Neural progenitor cell (in vitro differentiated cells): ENCODE data around the gene R3HDM1. TPM values are rescaled to one million over a fixed set of nuclear protein-coding genes. Genes with fewer than 3 reads are reported as not detected.

Source experiments
- DNase-seq: peaks from one replicate; pipeline ENCODE4 v3.0.0-alpha.2; 2016; ENCODE audit warnings: low spot score
- H2AFZ ChIP-seq: fragments of 200-600 bp; sonication (generic); replicated peaks from 2 replicates; pipeline ENCODE4 v1.6.1; 2016; ENCODE audit warnings: antibody characterized with exemption
- H3F3A ChIP-seq: fragments of 200-600 bp; sonication (generic); 2 replicates; pipeline ENCODE4 v1.6.1; 2016; ENCODE audit warnings: antibody characterized with exemption, low read depth
- H3K27ac ChIP-seq: fragments of 200-600 bp; sonication (generic); 2 replicates; pipeline ENCODE4 v1.5.1; 2016; ENCODE audit warnings: mild to moderate bottlenecking
- H3K27me3 ChIP-seq: fragments of 200-600 bp; sonication (generic); 2 replicates; pipeline ENCODE4 v1.6.1; 2016; ENCODE audit warnings: mild to moderate bottlenecking, moderate library complexity
- H3K36me3 ChIP-seq: fragments of 200-600 bp; sonication (generic); 2 replicates; pipeline ENCODE4 v1.5.1; 2016
- H3K4me1 ChIP-seq: fragments of 200-600 bp; sonication (generic); 2 replicates; pipeline ENCODE4 v1.6.1; 2016; ENCODE audit warnings: mixed run types
- H3K4me2 ChIP-seq: fragments of 200-600 bp; sonication (generic); 2 replicates; pipeline ENCODE4 v1.6.1; 2016
- H3K4me3 ChIP-seq: fragments of 200-600 bp; sonication (generic); 2 replicates; pipeline ENCODE4 v1.5.1; 2016
- H3K79me2 ChIP-seq: fragments of 200-600 bp; sonication (generic); 2 replicates; pipeline ENCODE4 v1.6.1; 2016; ENCODE audit warnings: low read depth
- H3K9ac ChIP-seq: fragments of 200-600 bp; sonication (generic); 2 replicates; pipeline ENCODE4 v1.6.1; 2016
- H3K9me3 ChIP-seq: fragments of 200-600 bp; sonication (generic); 2 replicates; pipeline ENCODE4 v1.5.1; 2016; ENCODE audit warnings: low read depth
- H4K20me1 ChIP-seq: fragments of 200-600 bp; sonication (generic); 2 replicates; pipeline ENCODE4 v1.6.1; 2016; ENCODE audit warnings: low read depth
- H3K27ac Mint-ChIP-seq: 3 replicates; pipeline ENCODE4 v1.8.0; 2021; ENCODE audit warnings: mixed read lengths
- H3K27me3 Mint-ChIP-seq: 2 replicates; pipeline ENCODE4 v1.8.0; 2022; ENCODE audit warnings: low read depth, mild to moderate bottlenecking, inconsistent platforms, moderate library complexity, mixed read lengths; ENCODE audit not compliant: insufficient read depth
- H3K36me3 Mint-ChIP-seq: 3 replicates; pipeline ENCODE4 v1.8.0; 2021; ENCODE audit warnings: mixed read lengths
- H3K4me1 Mint-ChIP-seq: 3 replicates; pipeline ENCODE4 v1.8.0; 2021; ENCODE audit warnings: mixed read lengths
- H3K4me3 Mint-ChIP-seq: 3 replicates; pipeline ENCODE4 v1.8.0; 2021; ENCODE audit warnings: mild to moderate bottlenecking, moderate library complexity, mixed read lengths
- H3K9me3 Mint-ChIP-seq: 3 replicates; pipeline ENCODE4 v1.8.0; 2020; ENCODE audit warnings: mixed read lengths
- CTCF ChIP-seq: fragments of 200-600 bp; sonication (generic); IDR thresholded peaks from 2 replicates; pipeline ENCODE4 v1.5.1; 2017; ENCODE audit warnings: antibody characterized with exemption, mild to moderate bottlenecking
- EZH2 ChIP-seq: fragments of 200-600 bp; sonication (generic); IDR thresholded peaks from 2 replicates; pipeline ENCODE4 v1.6.1; 2017; ENCODE audit warnings: antibody characterized with exemption, mild to moderate bottlenecking, moderate library complexity
- EZH2phosphoT487 ChIP-seq: fragments of 200-600 bp; sonication (generic); IDR thresholded peaks from 2 replicates; pipeline ENCODE4 v1.6.1; 2017; ENCODE audit warnings: antibody characterized with exemption
- total RNA-seq: library from RNA; depleted of rRNA; stranded (reverse); fragments of >200 nt; gene quantifications from 2 replicates; pipeline ENCODE4 v1.2.3, GENCODE V29; 2015; ENCODE audit warnings: low replicate concordance

Gene R3HDM1
- total RNA-seq, 1 donor from 2014 or later = 49.4 TPM

- no peaks in the 10 kb centered on the region for H3K27me3 ChIP-seq
- H3K36me3 ChIP-seq = no peaks in the 10 kb centered on the region
- no peak overlapping the region for H3K27ac Mint-ChIP-seq
- H3K27ac ChIP-seq = no peak overlapping the region
- H3K9me3 Mint-ChIP-seq = peaks cover 7% of the 10 kb centered on the region
- peaks cover 2% of the 10 kb centered on the region for H3K27me3 Mint-ChIP-seq
- H4K20me1 ChIP-seq = peaks cover 8% of the 10 kb centered on the region
- DNase-seq = no peak
- peaks cover 99% of the 10 kb centered on the region for H3K79me2 ChIP-seq
- H3K4me3 Mint-ChIP-seq = no peak overlapping the region
- H3K4me3 ChIP-seq = no peak overlapping the region
- peaks cover 4% of the 10 kb centered on the region for H3K4me1 ChIP-seq
- H3K4me2 ChIP-seq = no peak overlapping the region
- no peaks in the 10 kb centered on the region for H3F3A ChIP-seq
- no peak overlapping the region for H2AFZ ChIP-seq
- no peak for TF ChIP-seq CTCF
- no peak for TF ChIP-seq EZH2
- TF ChIP-seq EZH2phosphoT487 = no peak
- peaks cover 30% of the 10 kb centered on the region for H3K36me3 Mint-ChIP-seq
- H3K4me1 Mint-ChIP-seq = no peaks in the 10 kb centered on the region
- no peaks in the 10 kb centered on the region for H3K9me3 ChIP-seq
- H3K9ac ChIP-seq = no peak overlapping the region
Measured at GRCh38 chr2:135561925-135562324, 30.6 kb downstream of the R3HDM1 start.

GRCh38 chr2:135563793-135564192 is 32.5 kb downstream of the R3HDM1 start:
- Mint-ChIP-seq H3K27me3 (peaks cover 2% of the 10 kb centered on the region), H3K36me3 (peaks cover 27% of the 10 kb centered on the region), H3K9me3 (peaks cover 3% of the 10 kb centered on the region), H3K27ac (no peak overlapping the region), H3K4me3 (no peak overlapping the region), H3K4me1 (no peaks in the 10 kb centered on the region)
- no peak overlapping the region for H3K27ac ChIP-seq
- H3K36me3 ChIP-seq = no peaks in the 10 kb centered on the region
- no peaks in the 10 kb centered on the region for H4K20me1 ChIP-seq
- no peaks in the 10 kb centered on the region for H3K27me3 ChIP-seq
- no peak for TF ChIP-seq EZH2phosphoT487
- TF ChIP-seq EZH2 = no peak
- no peak for TF ChIP-seq CTCF
- no peak overlapping the region for H3K4me3 ChIP-seq
- DNase-seq = no peak
- H2AFZ ChIP-seq = no peak overlapping the region
- H3K4me2 ChIP-seq = no peak overlapping the region
- H3K9me3 ChIP-seq = no peaks in the 10 kb centered on the region
- no peak overlapping the region for H3K9ac ChIP-seq
- H3K4me1 ChIP-seq = peaks cover 4% of the 10 kb centered on the region
- no peaks in the 10 kb centered on the region for H3F3A ChIP-seq
- H3K79me2 ChIP-seq = peaks cover 98% of the 10 kb centered on the region

GRCh38 chr2:135570884-135571283 is 39.6 kb downstream of the R3HDM1 start:
- no peaks in the 10 kb centered on the region for H3K4me1 ChIP-seq
- H3K4me3 Mint-ChIP-seq = no peak overlapping the region
- H3K36me3 ChIP-seq = no peaks in the 10 kb centered on the region
- no peak overlapping the region for H3K27ac ChIP-seq
- peaks cover 2% of the 10 kb centered on the region for H3K27me3 Mint-ChIP-seq
- no peaks in the 10 kb centered on the region for H3K9me3 ChIP-seq
- H3K4me1 Mint-ChIP-seq = no peaks in the 10 kb centered on the region
- no peak overlapping the region for H2AFZ ChIP-seq
- no peaks in the 10 kb centered on the region for H3F3A ChIP-seq
- no peaks in the 10 kb centered on the region for H3K27me3 ChIP-seq
- no peak overlapping the region for H3K27ac Mint-ChIP-seq
- H3K79me2 ChIP-seq = peaks cover 70% of the 10 kb centered on the region
- H3K4me2 ChIP-seq = no peak overlapping the region
- H3K4me3 ChIP-seq = no peak overlapping the region
- no peaks in the 10 kb centered on the region for H3K9me3 Mint-ChIP-seq
- H4K20me1 ChIP-seq = peaks cover 4% of the 10 kb centered on the region
- TF ChIP-seq CTCF (no peak), EZH2phosphoT487 (no peak), EZH2 (no peak)
- no peak for DNase-seq
- no peak overlapping the region for H3K9ac ChIP-seq
- H3K36me3 Mint-ChIP-seq = peaks cover 15% of the 10 kb centered on the region
